C4-2B (cell line): Measurements from ENCODE around the gene NCOA3.

ENCODE experiments used
- H3K27ac ChIP-seq: fragments of 450-650 bp; 2 replicates; pipeline ENCODE4 v1.5.1; 2017
- ZFX ChIP-seq: fragments of 450-650 bp; IDR thresholded peaks from 2 replicates; pipeline ENCODE4 v1.6.1; 2017
- TF ChIP-seq, protein P1 (sequence below): fragments of 450-650 bp; conservative IDR thresholded peaks from 2 replicates; pipeline ENCODE4 v1.5.1; 2017; ENCODE audit warnings: mild to moderate bottlenecking

Gene NCOA3

DNA sequence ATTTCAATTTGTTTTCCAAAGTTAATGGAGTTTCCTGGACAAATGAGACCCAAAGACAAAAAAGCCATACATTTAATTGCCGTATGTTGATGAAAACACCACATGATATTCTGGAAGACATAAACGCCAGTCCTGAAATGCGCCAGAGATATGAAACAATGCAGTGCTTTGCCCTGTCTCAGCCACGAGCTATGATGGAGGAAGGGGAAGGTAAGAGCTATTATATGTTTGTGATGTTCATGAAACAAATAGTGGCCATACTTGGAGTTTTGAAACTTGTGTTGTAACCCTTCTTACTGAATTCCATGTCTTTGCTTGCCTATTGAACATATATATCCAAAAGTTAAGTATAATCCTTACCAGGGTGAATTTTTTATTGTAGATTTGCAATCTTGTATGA lies 125.9 kb downstream of the NCOA3 start:
- TF ChIP-seq, protein P1, sequence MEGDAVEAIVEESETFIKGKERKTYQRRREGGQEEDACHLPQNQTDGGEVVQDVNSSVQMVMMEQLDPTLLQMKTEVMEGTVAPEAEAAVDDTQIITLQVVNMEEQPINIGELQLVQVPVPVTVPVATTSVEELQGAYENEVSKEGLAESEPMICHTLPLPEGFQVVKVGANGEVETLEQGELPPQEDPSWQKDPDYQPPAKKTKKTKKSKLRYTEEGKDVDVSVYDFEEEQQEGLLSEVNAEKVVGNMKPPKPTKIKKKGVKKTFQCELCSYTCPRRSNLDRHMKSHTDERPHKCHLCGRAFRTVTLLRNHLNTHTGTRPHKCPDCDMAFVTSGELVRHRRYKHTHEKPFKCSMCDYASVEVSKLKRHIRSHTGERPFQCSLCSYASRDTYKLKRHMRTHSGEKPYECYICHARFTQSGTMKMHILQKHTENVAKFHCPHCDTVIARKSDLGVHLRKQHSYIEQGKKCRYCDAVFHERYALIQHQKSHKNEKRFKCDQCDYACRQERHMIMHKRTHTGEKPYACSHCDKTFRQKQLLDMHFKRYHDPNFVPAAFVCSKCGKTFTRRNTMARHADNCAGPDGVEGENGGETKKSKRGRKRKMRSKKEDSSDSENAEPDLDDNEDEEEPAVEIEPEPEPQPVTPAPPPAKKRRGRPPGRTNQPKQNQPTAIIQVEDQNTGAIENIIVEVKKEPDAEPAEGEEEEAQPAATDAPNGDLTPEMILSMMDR, result no peak
- no peak for TF ChIP-seq ZFX
- H3K27ac ChIP-seq, result no peak overlapping the region

- TF ChIP-seq ZFX, result no peak
- TF ChIP-seq, protein P1, result no peak
- no peak overlapping the region for H3K27ac ChIP-seq
These were observed 128.2 kb downstream of the NCOA3 start for GRCh38 chr20:47629907-47630306.

- no peak overlapping the region for H3K27ac ChIP-seq
- TF ChIP-seq, protein P1, result no peak
- TF ChIP-seq ZFX, result no peak
These were observed 129.4 kb downstream of the NCOA3 start for GRCh38 chr20:47631078-47631477.

- no peak overlapping the region for H3K27ac ChIP-seq
- no peak for TF ChIP-seq ZFX
- TF ChIP-seq, protein P1, result no peak
These were observed 133.6 kb downstream of the NCOA3 start for GRCh38 chr20:47635256-47635655.

- TF ChIP-seq, protein P1, result no peak
- no peak for TF ChIP-seq ZFX
- no peak overlapping the region for H3K27ac ChIP-seq
These were observed 137.2 kb downstream of the NCOA3 start for GRCh38 chr20:47638851-47639250.

DNA sequence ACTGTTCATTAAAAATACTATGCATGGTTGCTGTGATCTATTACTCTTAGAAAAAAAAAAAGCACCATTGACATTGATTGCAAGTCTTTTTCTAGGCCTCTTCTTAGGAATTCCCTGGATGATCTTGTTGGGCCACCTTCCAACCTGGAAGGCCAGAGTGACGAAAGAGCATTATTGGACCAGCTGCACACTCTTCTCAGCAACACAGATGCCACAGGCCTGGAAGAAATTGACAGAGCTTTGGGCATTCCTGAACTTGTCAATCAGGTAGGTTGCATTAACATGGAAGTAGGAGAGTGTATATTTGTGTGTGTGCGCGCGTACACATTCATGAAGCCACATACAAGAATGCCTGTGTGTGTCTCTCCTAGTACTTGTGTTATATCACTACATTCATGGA lies 140.4 kb downstream of the NCOA3 start:
- no peak for TF ChIP-seq ZFX
- TF ChIP-seq, protein P1, result no peak
- no peak overlapping the region; the same call in 1 of the 2 replicates for H3K27ac ChIP-seq

- TF ChIP-seq, protein P1, result no peak
- TF ChIP-seq ZFX, result no peak
- H3K27ac ChIP-seq, result peak overlapping the region; percentile 62
These were observed 140.9 kb downstream of the NCOA3 start for GRCh38 chr20:47642624-47643023.
